Mesenchymal stem cell (in vitro differentiated cells and primary cell): Measurements from ENCODE around the gene MXD4.

ENCODE experiments used
- DNase-seq: peaks from one replicate; pipeline ENCODE4 v3.0.0-alpha.2; 2013
- H2AFZ ChIP-seq: one replicate; pipeline ENCODE4 v1.6.1; 2013; ENCODE audit warnings: low read depth, mild to moderate bottlenecking, control low read depth, inconsistent platforms, low read length, moderate library complexity
- H2AK5ac ChIP-seq: 2 replicates; pipeline ENCODE4 v1.6.1; 2013; ENCODE audit warnings: low read length, moderate library complexity, mild to moderate bottlenecking, inconsistent platforms; ENCODE audit not compliant: severe bottlenecking
- H2BK120ac ChIP-seq: one replicate; pipeline ENCODE4 v1.6.1; 2013; ENCODE audit warnings: low read depth, mild to moderate bottlenecking, inconsistent platforms, low read length, moderate library complexity
- H2BK12ac ChIP-seq, 2 experiments: one replicate each; pipeline ENCODE4 v1.6.1; 2013; ENCODE audit warnings: inconsistent platforms in 2 of 2, low read length in 2 of 2, mild to moderate bottlenecking in 2 of 2, moderate library complexity in 2 of 2, control low read depth in 1 of 2
- H2BK15ac ChIP-seq: one replicate; pipeline ENCODE4 v1.6.1; 2013; ENCODE audit warnings: mild to moderate bottlenecking, low read depth, inconsistent platforms; ENCODE audit not compliant: poor library complexity, severe bottlenecking
- H2BK5ac ChIP-seq: 2 replicates; pipeline ENCODE4 v1.6.1; 2013; ENCODE audit warnings: low read depth, mild to moderate bottlenecking, low read length, control low read depth, inconsistent platforms; ENCODE audit not compliant: poor library complexity, severe bottlenecking
- H3K14ac ChIP-seq, 2 experiments: one replicate each; pipeline ENCODE4 v1.6.1; 2013; ENCODE audit warnings: inconsistent platforms in 2 of 2, low read length in 2 of 2, control low read depth in 1 of 2, mild to moderate bottlenecking in 1 of 2, moderate library complexity in 1 of 2
- H3K18ac ChIP-seq, 2 experiments: one replicate each; pipeline ENCODE4 v1.6.1; 2013; ENCODE audit warnings: inconsistent platforms in 2 of 2, low read length in 2 of 2, control low read depth in 1 of 2, low read depth in 1 of 2, mild to moderate bottlenecking in 1 of 2
- H3K23ac ChIP-seq, 2 experiments: one replicate each; pipeline ENCODE4 v1.6.1; 2013; ENCODE audit warnings: inconsistent platforms in 2 of 2, low read length in 2 of 2, mild to moderate bottlenecking in 2 of 2, moderate library complexity in 2 of 2, control low read depth in 1 of 2
- H3K27ac ChIP-seq: 2 replicates; pipeline ENCODE4 v1.5.1; 2013; ENCODE audit warnings: mild to moderate bottlenecking, moderate library complexity, low read length, control low read depth, inconsistent platforms; ENCODE audit not compliant: poor library complexity, severe bottlenecking
- H3K27me3 ChIP-seq, 2 experiments: 2 replicates each; pipeline versions ENCODE4 v1.6.1 to v1.7.0; 2013; ENCODE audit warnings: low read length in 2 of 2, mild to moderate bottlenecking in 2 of 2, moderate library complexity in 2 of 2, control low read depth in 1 of 2, inconsistent platforms in 1 of 2; ENCODE audit not compliant: control insufficient read depth in 1 of 2, insufficient read depth in 1 of 2
- H3K36me3 ChIP-seq, 2 experiments: 2 replicates each; pipeline versions ENCODE4 v1.6.1 to v1.7.0; 2013; ENCODE audit warnings: low read length in 2 of 2, control low read depth in 1 of 2, inconsistent platforms in 1 of 2, low read depth in 1 of 2, mild to moderate bottlenecking in 1 of 2; ENCODE audit not compliant: insufficient read depth in 2 of 2, control insufficient read depth in 1 of 2
- H3K4ac ChIP-seq, 2 experiments: one replicate each; pipeline ENCODE4 v1.6.1; 2013; ENCODE audit warnings: inconsistent platforms in 2 of 2, low read length in 2 of 2, mild to moderate bottlenecking in 2 of 2, moderate library complexity in 2 of 2, control low read depth in 1 of 2, low read depth in 1 of 2
- H3K4me1 ChIP-seq: 2 replicates; pipeline ENCODE4 v1.6.1; 2013; ENCODE audit warnings: low read depth, low read length, control low read depth; ENCODE audit not compliant: control insufficient read depth, insufficient read depth
- H3K4me2 ChIP-seq: 2 replicates; pipeline ENCODE4 v1.6.1; 2013; ENCODE audit warnings: low read length, mild to moderate bottlenecking, inconsistent platforms; ENCODE audit not compliant: poor library complexity, severe bottlenecking
- H3K4me3 ChIP-seq, 2 experiments: 2 replicates each; pipeline versions ENCODE4 v1.5.1 to v1.7.0; 2013; ENCODE audit warnings: low read length in 2 of 2, mild to moderate bottlenecking in 2 of 2, control low read depth in 1 of 2, low read depth in 1 of 2; ENCODE audit not compliant: insufficient read depth in 1 of 2
- H3K79me1 ChIP-seq: replicated peaks from 2 replicates; pipeline ENCODE4 v1.6.1; 2013; ENCODE audit warnings: mild to moderate bottlenecking, control low read depth, low read length, inconsistent platforms; ENCODE audit not compliant: poor library complexity, severe bottlenecking
- H3K9ac ChIP-seq: 2 replicates; pipeline ENCODE4 v1.7.0; 2013; ENCODE audit warnings: mild to moderate bottlenecking, low read length, moderate library complexity
- H3K9me3 ChIP-seq: 2 replicates; pipeline ENCODE4 v1.7.0; 2013; ENCODE audit warnings: mild to moderate bottlenecking, low read length; ENCODE audit not compliant: control insufficient read depth
- H4K8ac ChIP-seq: one replicate; pipeline ENCODE4 v1.6.1; 2013; ENCODE audit warnings: inconsistent platforms, mild to moderate bottlenecking, low read length, moderate library complexity
- H4K91ac ChIP-seq: one replicate; pipeline ENCODE4 v1.6.1; 2013; ENCODE audit warnings: mild to moderate bottlenecking, low read length, inconsistent platforms
- WGBS: methylation state at CpG from one replicate; pipeline ENCODE4 v1.1.7; 2013; ENCODE audit warnings: mixed read lengths; 5-methylcytosine and 5-hydroxymethylcytosine counted together

The MXD4 gene

GRCh38 chr4:2247128-2248043 lies 14.5 kb downstream of the MXD4 start:
- no peaks in the 10 kb centered on the region for H3K9me3 ChIP-seq
- H2BK5ac ChIP-seq = no peak overlapping the region
- no peak overlapping the region for H4K8ac ChIP-seq
- H3K14ac ChIP-seq = no peak overlapping the region
- H3K27me3 ChIP-seq = no peaks in the 10 kb centered on the region
- peaks cover 3% of the 10 kb centered on the region for H3K4me1 ChIP-seq
- H3K23ac ChIP-seq = no peak overlapping the region
- H3K9ac ChIP-seq = no peak overlapping the region
- 96% methylated on average over 37 of the region's 42 CpGs for WGBS
- no peak for DNase-seq
- no peak overlapping the region for H2BK15ac ChIP-seq
- H3K79me1 ChIP-seq = peaks cover 32% of the 10 kb centered on the region
- H3K36me3 ChIP-seq = peaks cover 35 to 62% of the 10 kb centered on the region in 2 experiments
- no peak overlapping the region for H4K91ac ChIP-seq
- no peak overlapping the region for H2BK12ac ChIP-seq
- no peak overlapping the region for H3K18ac ChIP-seq
- no peak overlapping the region for H3K27ac ChIP-seq
- no peak overlapping the region for H3K4ac ChIP-seq
- no peak overlapping the region for H2BK120ac ChIP-seq
- no peak overlapping the region for H2AK5ac ChIP-seq
- H3K4me2 ChIP-seq = no peak overlapping the region
- no peak overlapping the region for H3K4me3 ChIP-seq
- no peak overlapping the region for H2AFZ ChIP-seq

- H2BK5ac ChIP-seq = no peak overlapping the region
- no peaks in the 10 kb centered on the region for H3K9me3 ChIP-seq
- H3K27ac ChIP-seq = no peak overlapping the region
- no peak overlapping the region for H4K8ac ChIP-seq
- H3K4ac ChIP-seq = no peak overlapping the region
- 96% methylated on average over 19 of the region's 19 CpGs for WGBS
- H3K4me3 ChIP-seq = no peak overlapping the region
- H2BK120ac ChIP-seq = no peak overlapping the region
- no peak overlapping the region for H3K9ac ChIP-seq
- no peak overlapping the region for H4K91ac ChIP-seq
- DNase-seq = no peak
- no peak overlapping the region for H3K4me2 ChIP-seq
- no peak overlapping the region for H2BK15ac ChIP-seq
- no peak overlapping the region for H3K14ac ChIP-seq
- H3K18ac ChIP-seq = no peak overlapping the region
- H2BK12ac ChIP-seq = no peak overlapping the region
- no peak overlapping the region for H2AK5ac ChIP-seq
- H2AFZ ChIP-seq = no peak overlapping the region
- H3K23ac ChIP-seq = no peak overlapping the region
- H3K36me3 ChIP-seq = peaks cover 29 to 54% of the 10 kb centered on the region in 2 experiments
- peaks cover 24% of the 10 kb centered on the region for H3K79me1 ChIP-seq
- H3K4me1 ChIP-seq = peaks cover 5% of the 10 kb centered on the region
- H3K27me3 ChIP-seq = no peaks in the 10 kb centered on the region
Observed at GRCh38 chr4:2246384-2247127, 15.4 kb downstream of the MXD4 start.

- H4K8ac ChIP-seq = no peak overlapping the region
- H3K14ac ChIP-seq = no peak overlapping the region
- no peak overlapping the region for H2BK5ac ChIP-seq
- H3K23ac ChIP-seq = no peak overlapping the region
- H2AK5ac ChIP-seq = no peak overlapping the region
- peaks cover 7% of the 10 kb centered on the region for H3K4me1 ChIP-seq
- peaks cover 26 to 47% of the 10 kb centered on the region in 2 experiments for H3K36me3 ChIP-seq
- no peak overlapping the region for H2AFZ ChIP-seq
- H3K27me3 ChIP-seq = no peaks in the 10 kb centered on the region
- no peak overlapping the region for H2BK120ac ChIP-seq
- no peak overlapping the region for H3K18ac ChIP-seq
- H2BK15ac ChIP-seq = no peak overlapping the region
- 96% methylated on average over 7 of the region's 7 CpGs for WGBS
- H3K27ac ChIP-seq = no peak overlapping the region
- H3K4ac ChIP-seq = no peak overlapping the region
- no peaks in the 10 kb centered on the region for H3K9me3 ChIP-seq
- no peak overlapping the region for H3K4me2 ChIP-seq
- no peak for DNase-seq
- no peak overlapping the region for H3K9ac ChIP-seq
- H4K91ac ChIP-seq = no peak overlapping the region
- H3K4me3 ChIP-seq = no peak overlapping the region
- peaks cover 19% of the 10 kb centered on the region for H3K79me1 ChIP-seq
- H2BK12ac ChIP-seq = no peak overlapping the region
Observed at GRCh38 chr4:2245787-2246275, 16.1 kb downstream of the MXD4 start.
